ENCODE measurements around the gene INSR.

Gene INSR

GRCh38 chr19:7247155-7247554 is 47.1 kb downstream of the INSR start:
- TF ChIP-seq MAX (IDR thresholded peaks at IDR 0.05) = no peak
- no peak for TF ChIP-seq REST (IDR thresholded peaks at IDR 0.05; ENCODE audit: low read depth)
- TF ChIP-seq RAD21 (IDR thresholded peaks at IDR 0.05; ENCODE audit: low read depth) = no peak
- no peak for TF ChIP-seq CREB1 (IDR thresholded peaks at IDR 0.05; ENCODE audit: low read depth)
- TF ChIP-seq YY1 (IDR thresholded peaks at IDR 0.05; ENCODE audit: low read depth) = no peak
- TF ChIP-seq TEAD4 (IDR thresholded peaks at IDR 0.05) = no peak
- no peak for TF ChIP-seq ZBTB7A (IDR thresholded peaks at IDR 0.05; ENCODE audit: low read depth)
- TF ChIP-seq EP300 (IDR thresholded peaks at IDR 0.05; ENCODE audit: borderline replicate concordance) = no peak
- TF ChIP-seq NFIC (IDR thresholded peaks at IDR 0.05) = no peak

- TF ChIP-seq REST (IDR thresholded peaks at IDR 0.05; ENCODE audit: low read depth) (no peak), EP300 (IDR thresholded peaks at IDR 0.05; ENCODE audit: borderline replicate concordance) (no peak), TCF12 (IDR thresholded peaks at IDR 0.05; ENCODE audit: low read depth) (no peak), RAD21 (IDR thresholded peaks at IDR 0.05; ENCODE audit: low read depth) (no peak), CEBPB (IDR thresholded peaks at IDR 0.05) (no peak), USF1 (IDR thresholded peaks at IDR 0.05) (no peak), NFIC (IDR thresholded peaks at IDR 0.05) (no peak), CREB1 (IDR thresholded peaks at IDR 0.05; ENCODE audit: low read depth) (no peak), TEAD4 (IDR thresholded peaks at IDR 0.05) (no peak), ZBTB7A (IDR thresholded peaks at IDR 0.05; ENCODE audit: low read depth) (no peak), FOXM1 (IDR thresholded peaks at IDR 0.05; ENCODE audit: borderline replicate concordance, low read depth) (no peak), YY1 (IDR thresholded peaks at IDR 0.05; ENCODE audit: low read depth) (no peak), EGR1 (IDR thresholded peaks at IDR 0.05) (no peak), TAF1 (IDR thresholded peaks at IDR 0.05; ENCODE audit: low read depth) (no peak), MAX (IDR thresholded peaks at IDR 0.05) (no peak)
These were observed 47.6 kb downstream of the INSR start for GRCh38 chr19:7246601-7247000.

GRCh38 chr19:7242601-7243258 is 51.5 kb downstream of the INSR start:
- TF ChIP-seq USF1 (IDR thresholded peaks at IDR 0.05) (no peak), EP300 (IDR thresholded peaks at IDR 0.05; ENCODE audit: borderline replicate concordance) (no peak), MAX (IDR thresholded peaks at IDR 0.05) (no peak), NFIC (IDR thresholded peaks at IDR 0.05) (no peak), EGR1 (IDR thresholded peaks at IDR 0.05) (no peak), TEAD4 (IDR thresholded peaks at IDR 0.05) (no peak), ZBTB7A (IDR thresholded peaks at IDR 0.05; ENCODE audit: low read depth) (no peak), RAD21 (IDR thresholded peaks at IDR 0.05; ENCODE audit: low read depth) (no peak), TCF12 (IDR thresholded peaks at IDR 0.05; ENCODE audit: low read depth) (no peak), CREB1 (IDR thresholded peaks at IDR 0.05; ENCODE audit: low read depth) (no peak), REST (IDR thresholded peaks at IDR 0.05; ENCODE audit: low read depth) (no peak)

GRCh38 chr19:7238051-7238450 is 56.2 kb downstream of the INSR start:
- TF ChIP-seq EGR1 (IDR thresholded peaks at IDR 0.05) (no peak), FOXM1 (IDR thresholded peaks at IDR 0.05; ENCODE audit: borderline replicate concordance, low read depth) (no peak), TCF12 (IDR thresholded peaks at IDR 0.05; ENCODE audit: low read depth) (no peak), USF1 (IDR thresholded peaks at IDR 0.05) (no peak), RAD21 (IDR thresholded peaks at IDR 0.05; ENCODE audit: low read depth) (no peak), TEAD4 (IDR thresholded peaks at IDR 0.05) (no peak), REST (IDR thresholded peaks at IDR 0.05; ENCODE audit: low read depth) (no peak), YY1 (IDR thresholded peaks at IDR 0.05; ENCODE audit: low read depth) (no peak), TAF1 (IDR thresholded peaks at IDR 0.05; ENCODE audit: low read depth) (no peak), ZBTB7A (IDR thresholded peaks at IDR 0.05; ENCODE audit: low read depth) (no peak), EP300 (IDR thresholded peaks at IDR 0.05; ENCODE audit: borderline replicate concordance) (no peak), MAX (IDR thresholded peaks at IDR 0.05) (no peak)

Data from Ishikawa (cell line).